AG09309 (cell line): ENCODE measurements around the gene FARP1.

Experiments used
- DNase-seq: peaks from one replicate; pipeline ENCODE4 v3.0.0-alpha.2; 2010; ENCODE audit warnings: low read depth
- H3K4me3 ChIP-seq: 2 replicates; pipeline ENCODE4 v1.5.1; 2011; ENCODE audit warnings: mild to moderate bottlenecking, low read depth, low read length, moderate library complexity; ENCODE audit not compliant: control insufficient read depth
- TF ChIP-seq, protein P1 (sequence below): IDR thresholded peaks from 2 replicates; pipeline ENCODE4 v1.5.1; 2011; ENCODE audit warnings: mild to moderate bottlenecking, low read depth, low read length, inconsistent platforms; ENCODE audit not compliant: insufficient read depth, control insufficient read depth; ENCODE audit errors: missing control alignments

Gene FARP1

DNA sequence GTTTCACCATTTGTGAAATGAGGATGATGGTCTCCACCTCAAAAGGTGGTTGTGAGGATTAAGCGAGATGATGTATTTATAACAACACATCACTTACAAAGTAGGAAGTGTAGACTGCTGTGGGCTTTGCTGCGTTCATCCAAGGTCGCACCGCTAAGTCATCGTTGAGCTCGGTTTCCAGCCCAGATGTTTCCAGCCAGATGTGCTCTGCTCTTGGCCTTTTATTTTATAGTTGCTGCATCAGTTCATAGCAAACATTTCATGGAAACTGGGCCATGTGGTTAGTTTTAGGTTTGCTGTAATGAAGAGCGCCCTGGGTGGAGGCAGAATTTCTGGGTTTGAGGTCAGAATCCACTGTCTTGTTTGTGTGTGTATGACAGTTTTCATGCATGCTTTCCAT, 110.6 kb downstream of the FARP1 start:
- peak; percentile 29 for DNase-seq
- TF ChIP-seq, protein P1, sequence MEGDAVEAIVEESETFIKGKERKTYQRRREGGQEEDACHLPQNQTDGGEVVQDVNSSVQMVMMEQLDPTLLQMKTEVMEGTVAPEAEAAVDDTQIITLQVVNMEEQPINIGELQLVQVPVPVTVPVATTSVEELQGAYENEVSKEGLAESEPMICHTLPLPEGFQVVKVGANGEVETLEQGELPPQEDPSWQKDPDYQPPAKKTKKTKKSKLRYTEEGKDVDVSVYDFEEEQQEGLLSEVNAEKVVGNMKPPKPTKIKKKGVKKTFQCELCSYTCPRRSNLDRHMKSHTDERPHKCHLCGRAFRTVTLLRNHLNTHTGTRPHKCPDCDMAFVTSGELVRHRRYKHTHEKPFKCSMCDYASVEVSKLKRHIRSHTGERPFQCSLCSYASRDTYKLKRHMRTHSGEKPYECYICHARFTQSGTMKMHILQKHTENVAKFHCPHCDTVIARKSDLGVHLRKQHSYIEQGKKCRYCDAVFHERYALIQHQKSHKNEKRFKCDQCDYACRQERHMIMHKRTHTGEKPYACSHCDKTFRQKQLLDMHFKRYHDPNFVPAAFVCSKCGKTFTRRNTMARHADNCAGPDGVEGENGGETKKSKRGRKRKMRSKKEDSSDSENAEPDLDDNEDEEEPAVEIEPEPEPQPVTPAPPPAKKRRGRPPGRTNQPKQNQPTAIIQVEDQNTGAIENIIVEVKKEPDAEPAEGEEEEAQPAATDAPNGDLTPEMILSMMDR, result no peak
- H3K4me3 ChIP-seq, result no peak overlapping the region

DNA sequence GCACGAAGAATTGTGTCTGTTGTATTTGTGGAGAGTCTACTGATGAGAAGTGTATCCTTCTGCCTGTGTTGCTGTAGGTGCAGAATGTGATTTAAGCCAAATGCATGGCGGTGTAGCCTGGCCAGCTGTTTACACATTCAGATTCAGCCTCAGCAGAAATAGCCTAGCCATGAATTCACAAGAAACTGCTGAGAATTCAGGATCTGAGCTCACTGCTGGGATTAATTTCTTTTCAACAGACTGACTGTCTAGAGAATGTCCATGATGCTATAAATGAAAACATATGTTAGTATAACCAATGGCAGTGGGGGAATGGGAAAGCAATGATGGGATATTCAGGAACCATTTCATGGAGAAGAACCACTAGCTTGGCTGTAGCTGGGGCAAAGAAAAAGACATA, 111.6 kb downstream of the FARP1 start:
- H3K4me3 ChIP-seq, result no peak overlapping the region
- peak; percentile 61 for DNase-seq
- TF ChIP-seq, protein P1, result no peak

DNA sequence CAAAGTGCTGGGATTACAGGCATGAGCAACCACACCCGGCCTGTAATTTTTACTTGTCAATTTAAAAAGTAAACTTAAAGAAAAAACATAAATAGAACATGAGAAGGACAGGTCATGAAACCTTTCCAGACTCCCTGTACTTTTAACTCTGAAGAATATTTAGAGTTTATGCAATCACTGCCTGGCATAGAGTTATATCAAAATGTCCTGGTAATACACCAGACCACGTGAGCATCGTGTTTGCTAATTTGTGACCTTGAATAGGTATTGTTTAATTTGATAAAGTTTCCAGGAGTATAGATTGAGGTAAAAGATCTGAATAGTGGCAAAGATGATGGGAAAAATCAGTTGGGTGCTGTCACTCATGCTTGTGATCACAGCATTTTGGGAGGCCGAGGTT, 115.3 kb downstream of the FARP1 start:
- no peak overlapping the region for H3K4me3 ChIP-seq
- TF ChIP-seq, protein P1, result no peak
- DNase-seq, result no peak

DNA sequence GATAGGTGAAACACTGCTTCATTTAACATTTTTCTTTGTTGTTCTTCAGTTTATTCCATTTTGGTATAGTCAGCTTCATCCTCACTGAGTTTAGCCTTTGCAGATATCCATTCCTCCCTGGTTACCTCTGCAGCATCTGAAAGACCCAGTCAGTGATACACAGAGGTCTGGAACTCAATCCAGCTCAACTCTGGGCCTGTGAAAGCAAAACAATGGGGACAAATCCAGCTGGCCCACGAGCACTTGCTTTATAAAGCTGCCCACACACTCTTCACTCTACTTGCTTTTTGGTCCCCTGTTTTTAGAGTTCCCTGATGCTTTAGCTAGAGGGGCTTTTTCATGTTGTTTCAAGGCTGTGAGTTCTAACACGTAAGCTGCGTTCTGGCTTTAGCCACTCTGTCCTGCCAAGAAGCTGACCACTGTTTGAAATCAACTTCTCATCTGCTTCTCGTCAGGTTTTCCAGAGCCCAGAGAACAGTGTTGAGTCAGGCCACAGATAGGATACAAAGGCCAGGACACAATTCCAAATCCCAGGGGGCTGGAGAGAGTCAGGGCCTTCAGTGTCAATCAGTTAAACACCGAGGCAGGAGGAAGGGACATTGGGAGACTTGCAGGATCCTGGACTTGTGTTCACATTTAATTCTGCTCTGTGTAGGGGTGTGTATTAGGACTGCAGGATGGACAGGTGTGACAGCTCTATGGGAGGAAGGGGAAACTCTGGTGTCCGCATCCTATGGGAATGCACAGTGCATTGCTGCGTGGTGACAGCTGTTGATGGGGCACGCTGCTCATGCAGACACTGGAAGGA, 117.7 kb downstream of the FARP1 start:
- no peak for DNase-seq
- no peak overlapping the region for H3K4me3 ChIP-seq
- TF ChIP-seq, protein P1, result no peak

DNA sequence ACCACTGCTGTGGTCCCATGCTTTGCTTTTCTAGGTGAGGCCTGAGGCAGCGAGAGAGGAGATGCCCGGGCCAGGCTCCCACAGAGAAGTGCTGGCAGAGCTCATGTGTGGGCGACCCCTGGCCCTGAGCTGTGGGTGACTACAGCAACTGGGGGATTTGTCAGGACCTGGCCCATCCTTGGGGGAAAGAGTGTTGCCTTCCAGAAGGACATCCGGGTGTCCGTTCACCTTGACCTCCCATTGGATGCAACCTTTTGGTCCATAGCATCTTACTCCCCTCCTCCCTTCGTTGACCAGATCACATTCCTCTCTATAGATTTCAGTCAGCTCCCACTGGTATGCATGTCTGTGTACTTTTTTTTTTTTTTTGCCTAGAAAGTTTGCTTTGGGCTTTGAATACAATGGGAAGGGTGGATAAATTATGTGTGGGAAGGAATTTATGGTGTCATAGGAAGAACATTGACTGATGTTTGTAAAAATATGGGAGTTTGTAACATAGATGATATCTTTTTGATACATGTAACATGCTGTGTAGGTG, 118.3 kb downstream of the FARP1 start:
- DNase-seq, result no peak
- H3K4me3 ChIP-seq, result no peak overlapping the region
- TF ChIP-seq, protein P1, result no peak

DNA sequence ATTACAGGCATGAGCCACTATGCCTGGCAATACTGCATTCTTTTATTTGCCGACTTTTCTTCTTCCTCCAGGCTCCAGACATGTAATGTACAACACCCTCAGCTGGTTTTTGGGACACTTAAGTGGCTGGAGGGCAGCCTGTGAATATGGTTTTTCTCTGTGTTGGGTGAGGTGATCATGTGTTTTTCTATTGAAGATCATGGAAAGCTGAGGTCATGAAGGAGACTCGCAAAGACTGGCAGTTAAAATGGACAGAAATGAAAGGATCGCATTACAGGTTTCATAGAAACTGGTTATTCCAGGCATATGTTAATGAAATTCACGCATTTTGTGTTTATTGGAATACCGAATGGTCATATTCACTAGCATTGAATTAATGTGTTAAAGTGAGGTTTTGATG, 119.4 kb downstream of the FARP1 start:
- TF ChIP-seq, protein P1, result no peak
- no peak for DNase-seq
- no peak overlapping the region for H3K4me3 ChIP-seq
